Stimulated activated CD4-positive, alpha-beta T cell treated with anti-CD3 and anti-CD28 coated beads, Interleukin-4, amount 100 ng/mL, for 48 hours (primary cell): ENCODE data around the gene OPALIN.
"Not testable (repeated sequence)": the region's sequence is repeated elsewhere in the genome, so short reads cannot be mapped to it uniquely, and the experiment has no call there.

Experiments used
- DNase-seq, 2 donors: peaks; one replicate each; pipeline ENCODE4 v3.0.0-alpha.2; 2020; ENCODE audit warnings: low read depth in 2 of 2

Gene OPALIN

GRCh38 chr10:96338279-96338925 lies 20.4 kb downstream of the OPALIN start:
- DNase-seq = no peak

DNA sequence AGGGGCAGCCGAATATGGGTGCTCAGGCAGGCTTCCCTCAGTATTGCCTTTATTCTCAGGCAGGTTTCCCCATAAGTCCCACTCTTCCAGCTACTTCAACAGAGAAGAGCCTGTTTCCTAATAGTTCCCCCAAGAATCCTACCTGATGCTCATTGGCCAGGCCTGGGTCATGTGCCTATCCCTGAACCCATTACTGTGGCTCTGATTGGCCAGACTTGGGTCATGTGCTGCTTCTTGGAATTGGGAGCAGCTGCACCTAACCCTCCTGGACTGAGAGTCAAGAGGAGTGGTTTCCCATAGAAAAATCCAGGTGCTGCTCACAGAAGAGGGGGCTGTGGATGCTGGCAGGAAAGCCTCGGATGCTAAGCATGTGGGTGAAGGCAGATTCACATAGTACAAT lies 21.7 kb downstream of the OPALIN start:
- DNase-seq = no peak

DNA sequence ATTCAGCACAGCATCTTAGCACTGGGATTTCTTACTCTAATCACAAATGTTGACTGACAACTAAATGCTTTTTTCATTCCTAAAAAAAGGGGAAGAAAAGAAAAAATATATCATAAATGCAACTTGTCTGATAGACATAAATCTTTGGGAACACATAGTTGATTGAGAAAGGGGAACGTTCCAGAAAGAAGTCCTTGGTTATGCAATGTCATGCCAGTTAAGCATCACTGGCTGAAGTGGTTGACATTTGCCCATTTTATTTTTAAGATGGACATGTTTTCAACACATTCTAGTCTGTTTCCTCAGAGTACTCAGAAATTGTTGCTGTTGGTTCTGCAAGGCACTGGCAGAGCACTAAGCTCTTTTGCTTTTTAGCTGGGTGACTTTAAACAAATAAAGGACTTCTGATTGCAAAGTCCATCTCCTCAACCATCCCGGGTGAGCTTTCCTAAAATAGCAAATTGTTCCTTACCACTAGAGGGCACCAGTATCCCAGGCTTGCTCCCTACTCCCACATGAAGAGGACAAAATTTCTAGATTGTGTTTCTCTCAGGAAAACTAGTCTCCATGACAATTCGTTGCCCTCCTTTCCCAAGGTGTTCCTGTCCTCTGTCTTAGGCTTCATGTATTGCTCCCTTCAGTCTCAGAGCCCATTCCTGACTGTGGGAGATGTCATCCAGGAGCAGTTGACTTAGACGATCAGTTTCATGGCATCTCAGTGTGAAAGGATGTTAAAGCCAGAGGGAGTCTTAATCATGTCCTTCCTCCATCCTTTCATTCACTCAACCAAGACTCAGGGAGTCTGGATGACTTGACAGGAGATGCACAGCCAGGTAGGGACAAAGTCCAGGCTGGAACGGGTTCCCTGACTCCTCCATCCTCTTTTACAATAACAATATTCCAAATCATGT lies 23.9 kb downstream of the OPALIN start:
- no peak for DNase-seq

DNA sequence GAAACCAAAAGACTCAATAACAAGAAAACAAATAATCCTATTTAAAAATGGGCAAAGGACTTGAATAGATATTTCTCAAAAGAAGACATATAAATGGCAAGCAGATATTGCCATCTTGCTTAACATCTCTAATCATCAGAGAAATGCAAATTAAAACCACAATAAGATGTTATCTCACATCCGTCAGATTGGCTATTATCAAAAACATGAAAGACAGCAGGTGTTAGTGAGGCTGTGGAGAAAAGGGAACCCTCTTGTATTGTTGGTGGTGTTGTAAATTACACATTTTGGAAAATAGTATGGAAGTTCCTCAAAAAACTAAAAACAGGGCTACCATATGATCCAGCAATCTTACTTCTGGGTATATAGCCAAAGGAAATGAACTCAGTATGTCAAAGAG lies 25.7 kb downstream of the OPALIN start:
- DNase-seq = no peak

GRCh38 chr10:96327462-96327861 lies 31.3 kb downstream of the OPALIN start:
- no peak for DNase-seq

- no peak for DNase-seq
These were observed 33.0 kb downstream of the OPALIN start for GRCh38 chr10:96325719-96326373.

GRCh38 chr10:96324447-96324846 lies 34.4 kb downstream of the OPALIN start:
- no peak for DNase-seq

DNA sequence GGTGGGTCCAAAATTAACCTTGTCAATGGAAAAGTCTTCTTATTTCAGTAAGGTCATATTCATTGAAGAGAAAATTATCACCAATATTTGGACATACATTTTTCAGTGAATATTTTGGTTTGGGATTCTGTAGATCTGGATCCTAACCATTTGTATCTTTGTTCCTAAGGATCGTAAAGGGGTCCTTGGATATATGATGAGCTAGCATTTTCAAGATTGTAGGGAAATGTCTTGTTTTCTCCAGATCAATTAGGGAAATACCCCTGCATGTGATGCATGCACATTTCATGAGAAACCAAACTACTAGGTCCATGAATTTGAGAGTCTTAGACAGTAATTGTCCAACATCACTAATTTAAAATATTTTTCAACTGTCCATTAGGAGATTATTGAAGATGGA lies 36.5 kb downstream of the OPALIN start:
- DNase-seq = no peak

- no peak for DNase-seq
These were observed 37.0 kb downstream of the OPALIN start for GRCh38 chr10:96321822-96322221.

DNA sequence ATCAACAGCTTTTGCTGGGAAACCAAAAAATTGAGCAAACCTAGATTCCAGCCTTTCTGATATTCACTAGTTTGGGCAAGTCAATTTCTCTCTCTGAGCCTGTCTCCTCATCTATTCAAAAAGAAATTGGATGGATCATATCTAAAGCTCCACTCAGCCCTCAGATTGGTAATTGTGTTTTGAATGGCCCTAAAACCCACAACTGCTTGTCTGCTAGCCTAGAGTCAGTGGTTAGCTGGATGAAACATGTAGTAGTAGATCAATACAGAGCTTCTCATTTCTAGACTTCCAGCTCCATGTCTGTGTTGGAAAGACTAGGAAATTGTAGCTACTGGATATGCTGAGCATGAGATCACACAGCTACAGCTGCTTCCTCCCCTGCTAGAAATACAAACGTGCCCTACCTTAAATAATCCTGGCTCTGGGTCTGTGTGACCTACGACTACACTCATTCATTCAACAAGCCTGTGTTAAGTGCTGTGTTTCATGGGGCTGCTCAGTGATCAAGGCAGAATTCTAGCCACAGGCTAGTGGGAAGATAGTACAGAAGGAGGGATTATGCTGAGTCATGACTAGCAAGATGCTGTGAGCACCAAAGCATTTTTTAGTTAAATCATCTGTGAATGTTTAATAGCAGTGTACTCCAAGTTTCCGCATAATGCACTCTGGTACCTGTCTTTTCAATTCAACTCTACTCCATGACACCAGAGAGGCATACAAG lies 38.9 kb downstream of the OPALIN start:
- DNase-seq = no peak

DNA sequence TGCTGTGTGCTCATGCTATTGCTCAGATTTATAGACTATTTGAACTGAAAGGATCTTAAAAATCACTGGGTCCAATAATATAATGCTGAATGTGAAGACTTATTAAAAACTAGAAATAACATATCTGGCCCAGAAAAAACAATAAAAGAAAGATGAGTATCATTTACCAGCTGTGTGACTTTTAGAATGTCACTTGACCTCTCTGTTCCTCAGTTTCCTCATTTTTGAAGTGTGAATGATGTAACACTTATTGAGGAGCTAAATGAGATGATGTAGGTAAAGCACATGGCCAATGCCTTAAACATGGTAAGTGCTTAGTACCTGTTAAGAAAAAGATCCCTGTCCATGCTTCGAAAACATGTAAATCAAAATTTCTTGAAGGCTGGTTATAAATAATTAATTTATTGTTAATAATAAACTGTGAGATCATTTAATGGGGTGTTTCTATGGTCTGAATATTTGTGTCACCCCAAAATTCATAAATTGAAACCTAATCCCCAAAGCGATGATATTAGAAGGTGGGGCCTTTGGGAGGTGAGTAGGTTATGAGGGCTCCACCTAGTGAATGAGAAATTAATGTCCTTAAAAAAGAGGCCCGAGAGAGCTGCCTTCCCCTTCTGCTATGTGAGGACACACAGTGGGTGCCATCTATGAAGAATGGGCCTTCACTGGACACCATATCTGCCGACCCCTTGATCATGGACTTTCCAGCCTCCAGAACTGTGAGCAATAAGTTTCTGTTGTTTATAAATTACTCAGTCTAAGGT lies 41.6 kb downstream of the OPALIN start:
- DNase-seq = no peak

DNA sequence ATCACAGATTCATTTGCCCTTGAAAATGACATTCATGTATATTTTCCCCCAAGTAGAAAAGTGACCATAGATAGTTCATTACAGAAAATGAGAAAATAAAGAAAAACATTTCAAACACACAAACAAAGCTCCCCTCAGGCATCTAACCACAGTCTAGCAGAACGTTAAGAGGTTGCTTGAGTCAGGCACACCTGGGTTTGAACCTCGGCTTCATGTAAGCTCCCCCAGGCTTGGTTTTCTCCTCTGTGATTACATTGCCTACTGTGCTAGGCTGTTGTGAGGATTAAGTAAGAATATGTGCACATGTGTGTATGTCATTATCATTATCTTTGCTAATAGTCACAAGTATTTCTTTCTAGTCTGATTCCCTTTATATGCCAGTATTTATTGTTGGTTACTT lies 45.5 kb downstream of the OPALIN start:
- no peak for DNase-seq

- DNase-seq = no peak
These were observed 47.6 kb downstream of the OPALIN start for GRCh38 chr10:96311180-96311715.

DNA sequence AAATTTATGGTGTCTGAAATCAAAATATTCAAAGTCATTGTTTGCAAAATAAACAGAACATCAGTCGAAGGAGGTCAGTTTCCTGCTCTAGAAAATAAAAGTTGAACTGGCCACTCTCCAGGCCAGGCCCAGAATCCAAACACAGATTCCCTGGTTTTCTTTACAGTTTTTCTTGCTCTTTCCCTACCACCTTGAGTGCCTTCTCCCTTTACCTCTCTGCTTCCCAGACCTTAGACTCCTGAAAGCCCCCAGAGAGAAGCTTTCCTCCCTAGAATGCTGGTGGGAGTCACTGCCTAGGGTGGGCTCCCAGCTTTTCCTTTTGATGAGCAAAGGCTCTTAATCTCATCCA lies 48.5 kb downstream of the OPALIN start:
- no peak for DNase-seq

- DNase-seq = no peak
These were observed 49.0 kb downstream of the OPALIN start for GRCh38 chr10:96309628-96310320.

- not testable (repeated sequence) for DNase-seq
These were observed 49.9 kb downstream of the OPALIN start for GRCh38 chr10:96308854-96309253.

GRCh38 chr10:96306516-96306915 lies 52.3 kb downstream of the OPALIN start:
- DNase-seq = no peak

DNA sequence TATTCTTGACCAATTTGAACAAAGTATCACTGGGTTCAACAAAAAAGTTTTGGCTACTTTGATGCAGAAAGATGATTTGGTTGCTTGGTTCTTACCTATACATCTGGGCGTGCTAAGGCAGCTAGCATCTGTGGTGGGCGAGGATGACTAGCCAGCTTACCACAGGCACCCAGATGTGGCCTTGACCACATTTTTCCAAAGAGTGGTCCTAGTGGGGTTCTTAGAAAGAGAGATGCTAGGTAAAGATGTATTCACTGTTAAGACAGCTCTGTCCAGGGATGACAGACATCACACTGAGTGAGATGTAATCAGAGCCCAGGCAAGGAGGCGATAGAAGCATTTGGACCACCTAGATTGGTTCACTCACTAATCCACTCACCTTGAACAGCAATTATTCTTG lies 53.8 kb downstream of the OPALIN start:
- no peak for DNase-seq

DNA sequence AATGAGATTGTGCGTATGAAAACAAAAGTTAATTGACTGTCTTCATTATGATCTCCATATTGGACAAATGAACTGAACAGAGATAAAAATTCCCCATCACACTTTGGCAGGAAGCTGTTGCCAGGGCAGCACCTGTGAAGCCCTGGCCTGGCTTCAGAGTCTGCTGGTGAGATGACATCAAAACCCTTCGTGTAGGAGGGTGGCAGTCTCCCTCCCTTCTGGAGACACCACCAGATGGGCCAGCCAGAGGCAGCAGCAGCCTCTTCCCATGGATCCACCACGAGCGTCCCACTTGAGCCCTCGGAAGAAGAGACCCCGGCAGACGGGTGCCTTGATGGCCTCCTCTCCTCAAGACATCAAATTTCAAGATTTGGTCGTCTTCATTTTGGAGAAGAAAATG lies 54.6 kb downstream of the OPALIN start, which contains the start of gene DNTT:
Gene DNTT (plus strand): TSS at position 205 of the 400 bp plus-strand sequence. CDS start 64 bp downstream, at position 269.
- DNase-seq = no peak

GRCh38 chr10:96301616-96302015 lies 57.2 kb downstream of the OPALIN start:
- DNase-seq = no peak
